Measurements from ENCODE around the gene MAD1L1. TPM values are rescaled to one million over a fixed set of nuclear protein-coding genes. Genes with fewer than 3 reads are reported as not detected.

MAD1L1 gene
- polyA plus RNA-seq, 1 experiment, result 32.0 TPM

- POLR2A ChIA-PET, result no interaction called here
- Histone ChIP-seq H3K36me3 (ENCODE audit: control insufficient read depth, insufficient read depth, low read length) (peaks cover 1% of the 10 kb centered on the region; the same call in 1 of the 2 replicates), H3K4me3 (ENCODE audit: low read depth, low read length) (no peak overlapping the region), H3K27me3 (ENCODE audit: control insufficient read depth, insufficient read depth, low read length) (no peaks in the 10 kb centered on the region)
- no peak for DNase-seq (ENCODE audit: low read depth)
- TF ChIP-seq CTCF (IDR thresholded peaks at IDR 0.05; ENCODE audit: insufficient read depth, low read depth, low read length), result no peak
- CTCF ChIA-PET, result interaction anchor here (0.6 to 1.3 kb wide), 6 partner anchors 9 to 479 kb away, joined by 3 to 5 read pairs (median 4); no protein-coding TSS in a partner anchor
Observed at GRCh38 chr7:2158331-2159175, 74.2 kb downstream of the MAD1L1 start.

DNA sequence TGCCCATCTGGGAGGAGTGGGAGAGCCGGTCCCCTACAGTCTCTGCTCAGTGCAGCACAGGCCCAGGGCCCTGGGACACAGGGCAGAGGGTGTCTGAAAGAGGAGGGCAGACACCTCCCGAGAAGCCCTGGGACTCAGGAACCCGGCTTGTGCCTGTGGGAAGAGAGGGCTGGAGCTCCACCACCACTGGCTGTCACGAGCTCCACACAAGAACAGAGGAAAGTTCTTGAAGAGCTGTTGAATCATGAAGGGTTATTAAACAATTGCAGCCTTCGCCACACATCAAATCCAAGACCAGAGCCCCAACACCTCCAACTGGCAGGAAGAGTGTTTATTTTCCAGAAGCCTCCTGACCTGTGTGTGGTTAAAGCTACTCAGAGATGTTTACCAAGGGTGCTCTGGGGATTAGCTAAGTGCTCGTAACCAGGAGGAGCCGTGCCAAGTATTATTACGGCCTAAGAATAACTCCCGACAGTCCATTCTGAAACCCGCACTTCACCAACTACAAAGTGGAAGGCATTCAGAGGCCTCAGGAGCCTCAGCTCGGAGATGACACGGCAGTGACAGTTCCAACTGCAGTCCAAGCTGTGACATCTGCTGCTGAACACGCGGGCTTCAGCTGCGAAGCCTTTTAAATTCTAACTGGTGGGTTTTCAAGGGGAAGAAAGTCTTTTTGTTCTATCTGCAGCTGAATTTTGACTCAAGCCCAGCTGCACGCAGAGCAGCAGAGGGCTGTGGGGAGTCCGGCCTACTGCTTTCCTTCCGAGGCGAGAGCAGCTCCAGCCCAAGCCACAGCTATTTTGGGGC is 75.1 kb downstream of the MAD1L1 start:
- H3K36me3 ChIP-seq (ENCODE audit: control insufficient read depth, insufficient read depth, low read length), result peaks cover 1% of the 10 kb centered on the region; the same call in 1 of the 2 replicates
- TF ChIP-seq CTCF (IDR thresholded peaks at IDR 0.05; ENCODE audit: insufficient read depth, low read depth, low read length), result no peak
- H3K27me3 ChIP-seq (ENCODE audit: control insufficient read depth, insufficient read depth, low read length), result no peaks in the 10 kb centered on the region
- no peak overlapping the region for H3K4me3 ChIP-seq (ENCODE audit: low read depth, low read length)
- ChIA-PET POLR2A (interaction anchor here (0.5 kb wide), 1 partner anchor 17 kb away, joined by 3 read pairs; no protein-coding TSS in a partner anchor), CTCF (interaction anchor here (1.0 to 1.3 kb wide), 6 partner anchors 8 to 190 kb away, joined by 3 to 5 read pairs (median 4); no protein-coding TSS in a partner anchor)
- DNase-seq (ENCODE audit: low read depth), result peak; percentile 63

GRCh38 chr7:2156756-2157472 is 75.8 kb downstream of the MAD1L1 start:
- CTCF ChIA-PET, result interaction anchor here (1.0 to 1.2 kb wide), 4 partner anchors 10 to 34 kb away, joined by 3 to 5 read pairs (median 4); no protein-coding TSS in a partner anchor
- Histone ChIP-seq H3K36me3 (ENCODE audit: control insufficient read depth, insufficient read depth, low read length) (peaks cover 1% of the 10 kb centered on the region; the same call in 1 of the 2 replicates), H3K27me3 (ENCODE audit: control insufficient read depth, insufficient read depth, low read length) (no peaks in the 10 kb centered on the region), H3K4me3 (ENCODE audit: low read depth, low read length) (no peak overlapping the region)
- POLR2A ChIA-PET, result no interaction called here
- DNase-seq (ENCODE audit: low read depth), result no peak
- TF ChIP-seq CTCF (IDR thresholded peaks at IDR 0.05; ENCODE audit: insufficient read depth, low read depth, low read length), result no peak

DNA sequence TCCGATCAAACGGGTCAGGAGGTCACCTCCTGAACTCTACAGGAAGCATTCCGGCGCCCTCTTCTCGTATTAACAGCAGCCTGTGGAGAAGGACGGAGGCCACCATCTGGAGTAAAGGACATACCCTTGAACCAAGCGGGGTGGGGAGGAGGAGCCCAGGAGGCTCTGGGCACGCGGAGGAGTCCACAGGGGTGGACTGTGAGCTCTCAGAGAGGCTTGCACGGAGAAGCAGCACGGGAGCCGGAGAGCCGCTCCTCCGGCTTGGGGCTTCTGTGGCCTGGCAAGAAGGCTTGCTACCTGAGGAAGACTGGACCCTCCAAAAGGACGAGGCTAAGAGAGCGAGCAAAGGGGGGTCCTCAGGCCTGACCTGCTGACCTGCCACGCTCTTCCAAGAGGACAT is 77.9 kb downstream of the MAD1L1 start:
- no peak overlapping the region for H3K4me3 ChIP-seq (ENCODE audit: low read depth, low read length)
- CTCF ChIA-PET, result interaction anchor here (0.9 kb wide), 1 partner anchor 9 kb away, joined by 3 read pairs; no protein-coding TSS in a partner anchor
- POLR2A ChIA-PET, result no interaction called here
- no peak for TF ChIP-seq CTCF (IDR thresholded peaks at IDR 0.05; ENCODE audit: insufficient read depth, low read depth, low read length)
- H3K36me3 ChIP-seq (ENCODE audit: control insufficient read depth, insufficient read depth, low read length), result peaks cover 1% of the 10 kb centered on the region; the same call in 1 of the 2 replicates
- H3K27me3 ChIP-seq (ENCODE audit: control insufficient read depth, insufficient read depth, low read length), result no peaks in the 10 kb centered on the region
- no peak for DNase-seq (ENCODE audit: low read depth)
